Esophagus muscularis mucosa (tissue), 3 donors: ENCODE measurements around the gene HAUS1.

Experiments used
- POLR2A ChIP-seq: fragments of 450-650 bp; IDR thresholded peaks from one replicate; pipeline ENCODE4 v1.6.1; 2017; ENCODE audit warnings: antibody characterized with exemption, moderate library complexity, mild to moderate bottlenecking, low read depth
- POLR2AphosphoS5 ChIP-seq, 2 donors: sonication (generic); formaldehyde crosslinking; IDR thresholded peaks; one replicate each; pipeline ENCODE4 v1.6.1; 2017; ENCODE audit warnings: antibody characterized with exemption in 2 of 2
- TF ChIP-seq, protein P1 (sequence below), 3 experiments: fragments of 200-600 bp in 2 of 3; fragments of 450-650 bp in 1 of 3; sonication (generic) in 2 of 3; IDR thresholded peaks; one replicate each; pipeline ENCODE4 v1.5.1; 2017 to 2019; ENCODE audit warnings: antibody characterized with exemption in 3 of 3, mild to moderate bottlenecking in 2 of 3, moderate library complexity in 1 of 3

DNA sequence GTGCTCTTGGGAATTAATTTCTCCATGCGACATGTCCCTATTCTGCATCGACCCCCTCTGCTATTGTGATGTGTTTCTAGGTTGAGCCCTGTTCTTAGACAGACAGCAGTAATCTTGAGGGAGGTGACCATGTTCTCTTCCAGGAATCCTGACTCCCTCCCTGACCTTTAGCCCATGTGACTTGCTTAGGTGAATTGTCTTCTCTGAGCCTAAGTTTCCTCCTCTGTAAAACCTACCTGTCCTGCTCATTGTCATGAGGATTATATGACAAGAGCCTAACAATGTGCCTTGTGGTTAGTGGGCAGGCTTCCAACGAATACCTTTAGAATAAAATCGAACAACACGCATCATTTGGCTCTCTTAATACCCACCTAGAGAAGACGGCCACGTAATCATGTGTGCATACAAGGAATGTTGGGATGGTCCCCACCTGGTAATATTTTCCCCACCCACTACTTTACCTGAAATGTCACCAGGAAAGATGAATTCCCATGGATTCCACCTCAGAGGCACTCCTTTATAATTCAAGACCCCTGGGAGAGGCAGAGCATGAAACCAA is 59.8 kb downstream of the HAUS1 start:
- TF ChIP-seq POLR2A = no peak
- no peak for TF ChIP-seq POLR2AphosphoS5 (IDR thresholded peaks at IDR 0.05)
- TF ChIP-seq, protein P1, sequence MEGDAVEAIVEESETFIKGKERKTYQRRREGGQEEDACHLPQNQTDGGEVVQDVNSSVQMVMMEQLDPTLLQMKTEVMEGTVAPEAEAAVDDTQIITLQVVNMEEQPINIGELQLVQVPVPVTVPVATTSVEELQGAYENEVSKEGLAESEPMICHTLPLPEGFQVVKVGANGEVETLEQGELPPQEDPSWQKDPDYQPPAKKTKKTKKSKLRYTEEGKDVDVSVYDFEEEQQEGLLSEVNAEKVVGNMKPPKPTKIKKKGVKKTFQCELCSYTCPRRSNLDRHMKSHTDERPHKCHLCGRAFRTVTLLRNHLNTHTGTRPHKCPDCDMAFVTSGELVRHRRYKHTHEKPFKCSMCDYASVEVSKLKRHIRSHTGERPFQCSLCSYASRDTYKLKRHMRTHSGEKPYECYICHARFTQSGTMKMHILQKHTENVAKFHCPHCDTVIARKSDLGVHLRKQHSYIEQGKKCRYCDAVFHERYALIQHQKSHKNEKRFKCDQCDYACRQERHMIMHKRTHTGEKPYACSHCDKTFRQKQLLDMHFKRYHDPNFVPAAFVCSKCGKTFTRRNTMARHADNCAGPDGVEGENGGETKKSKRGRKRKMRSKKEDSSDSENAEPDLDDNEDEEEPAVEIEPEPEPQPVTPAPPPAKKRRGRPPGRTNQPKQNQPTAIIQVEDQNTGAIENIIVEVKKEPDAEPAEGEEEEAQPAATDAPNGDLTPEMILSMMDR (IDR thresholded peaks at IDR 0.05) = no peak
